ENCODE data around the gene HYAL3. TPM values are rescaled to one million over a fixed set of nuclear protein-coding genes. Genes with fewer than 3 reads are reported as not detected.
A peak's percentile ranks its signal among the peaks of the same experiment; 100 is the strongest.
"Not testable (repeated sequence)": the region's sequence is repeated elsewhere in the genome, so short reads cannot be mapped to it uniquely, and the experiment has no call there.

The HYAL3 gene
- total and polyA plus RNA-seq, 5 donors from 2014 or later: 1.8 to 8.3 (median 3.3) TPM

DNA sequence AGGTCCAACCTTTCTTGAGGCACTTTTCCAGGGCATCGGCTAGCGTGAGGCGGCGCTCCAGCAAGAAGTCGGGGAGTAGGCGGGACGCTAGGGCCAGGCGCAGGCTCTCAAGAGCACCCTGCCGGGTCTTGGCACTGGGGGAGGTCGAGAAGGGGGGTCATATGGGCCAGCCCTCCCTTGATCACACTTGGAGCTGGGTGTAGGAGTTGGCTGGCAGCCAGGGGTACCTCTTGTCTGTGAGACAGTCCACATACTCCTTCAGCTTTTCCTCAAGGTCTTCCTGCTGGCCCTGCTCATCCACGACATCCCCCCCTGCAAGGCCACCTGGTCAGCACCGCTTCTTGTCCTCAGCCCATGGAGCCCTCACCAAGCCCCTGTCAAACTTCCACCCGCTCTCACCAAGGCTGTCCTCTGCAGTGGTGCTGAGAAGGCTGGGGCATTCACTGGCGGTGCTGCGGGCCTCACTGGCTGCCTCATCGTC lies 9.0 kb downstream of the HYAL3 start:
- peak overlapping the region; percentile 44 to 62 (median 60) for H3K4me3 Mint-ChIP-seq
- H3K27ac Mint-ChIP-seq: no peak overlapping the region
- no peak for ATAC-seq (ENCODE audit: low read depth in 2 of 2)

GRCh38 chr3:50289130-50289529 lies 10.1 kb downstream of the HYAL3 start:
- no peak for DNase-seq
- Histone ChIP-seq H3K36me3 (ENCODE audit: control insufficient read depth, insufficient read depth, low read length) (peaks cover 34% of the 10 kb centered on the region), H3K9me3 (ENCODE audit: control insufficient read depth in 2 of 2, low read length in 2 of 2) (no peaks in the 10 kb centered on the region), H3K4me3 (ENCODE audit: low read depth, low read length) (no peak overlapping the region), H3K4me1 (ENCODE audit: control insufficient read depth, insufficient read depth, low read length, poor library complexity, severe bottlenecking) (peaks cover 15% of the 10 kb centered on the region), H3K27ac (ENCODE audit: insufficient read depth, low read length, poor library complexity, severe bottlenecking) (no peak overlapping the region), H3K27me3 (ENCODE audit: control insufficient read depth, insufficient read depth, low read length) (no peaks in the 10 kb centered on the region)
- H3K4me1 Mint-ChIP-seq: peaks cover 0 to 21% (median 12%) of the 10 kb centered on the region in 4 donors
- peak overlapping the region in 2 of 4 donors; percentile 21 to 62 for H3K4me3 Mint-ChIP-seq
- H3K36me3 Mint-ChIP-seq: peaks cover 4% of the 10 kb centered on the region
- no peak for ATAC-seq (ENCODE audit: low read depth in 2 of 2)
- no peaks in the 10 kb centered on the region for H3K9me3 Mint-ChIP-seq
- H3K27ac Mint-ChIP-seq: no peak overlapping the region
- H3K27me3 Mint-ChIP-seq: no peaks in the 10 kb centered on the region

More for the DNA sequence above, 9.0 kb downstream of the HYAL3 start:
- Histone ChIP-seq H3K4me3 (ENCODE audit: low read depth, low read length) (no peak overlapping the region), H3K4me1 (ENCODE audit: control insufficient read depth, insufficient read depth, low read length, poor library complexity, severe bottlenecking) (peaks cover 15% of the 10 kb centered on the region), H3K27ac (ENCODE audit: insufficient read depth, low read length, poor library complexity, severe bottlenecking) (no peak overlapping the region), H3K9me3 (ENCODE audit: control insufficient read depth in 2 of 2, low read length in 2 of 2) (no peaks in the 10 kb centered on the region), H3K36me3 (ENCODE audit: control insufficient read depth, insufficient read depth, low read length) (peaks cover 34% of the 10 kb centered on the region), H3K27me3 (ENCODE audit: control insufficient read depth, insufficient read depth, low read length) (no peaks in the 10 kb centered on the region)
- H3K9me3 Mint-ChIP-seq: no peaks in the 10 kb centered on the region
- no peaks in the 10 kb centered on the region for H3K27me3 Mint-ChIP-seq
- no peak for DNase-seq
- peaks cover 0 to 21% (median 12%) of the 10 kb centered on the region in 4 donors for H3K4me1 Mint-ChIP-seq
- H3K36me3 Mint-ChIP-seq: peaks cover 4% of the 10 kb centered on the region

- Histone ChIP-seq H3K27ac (ENCODE audit: insufficient read depth, low read length, poor library complexity, severe bottlenecking) (no peak overlapping the region), H3K27me3 (ENCODE audit: control insufficient read depth, insufficient read depth, low read length) (no peaks in the 10 kb centered on the region), H3K4me1 (ENCODE audit: control insufficient read depth, insufficient read depth, low read length, poor library complexity, severe bottlenecking) (peaks cover 15% of the 10 kb centered on the region), H3K9me3 (ENCODE audit: control insufficient read depth in 2 of 2, low read length in 2 of 2) (no peaks in the 10 kb centered on the region), H3K36me3 (ENCODE audit: control insufficient read depth, insufficient read depth, low read length) (peaks cover 34% of the 10 kb centered on the region), H3K4me3 (ENCODE audit: low read depth, low read length) (no peak overlapping the region)
- H3K4me1 Mint-ChIP-seq: peaks cover 0 to 21% (median 10%) of the 10 kb centered on the region in 4 donors
- H3K27me3 Mint-ChIP-seq: no peaks in the 10 kb centered on the region
- ATAC-seq (ENCODE audit: low read depth in 2 of 2) (no peak), DNase-seq (no peak)
- H3K4me3 Mint-ChIP-seq: peak overlapping the region in 1 of 4 donors; percentile 62
- H3K27ac Mint-ChIP-seq: no peak overlapping the region
- H3K36me3 Mint-ChIP-seq: peaks cover 4% of the 10 kb centered on the region
- H3K9me3 Mint-ChIP-seq: no peaks in the 10 kb centered on the region
Observed at GRCh38 chr3:50288387-50289007, 10.7 kb downstream of the HYAL3 start.

DNA sequence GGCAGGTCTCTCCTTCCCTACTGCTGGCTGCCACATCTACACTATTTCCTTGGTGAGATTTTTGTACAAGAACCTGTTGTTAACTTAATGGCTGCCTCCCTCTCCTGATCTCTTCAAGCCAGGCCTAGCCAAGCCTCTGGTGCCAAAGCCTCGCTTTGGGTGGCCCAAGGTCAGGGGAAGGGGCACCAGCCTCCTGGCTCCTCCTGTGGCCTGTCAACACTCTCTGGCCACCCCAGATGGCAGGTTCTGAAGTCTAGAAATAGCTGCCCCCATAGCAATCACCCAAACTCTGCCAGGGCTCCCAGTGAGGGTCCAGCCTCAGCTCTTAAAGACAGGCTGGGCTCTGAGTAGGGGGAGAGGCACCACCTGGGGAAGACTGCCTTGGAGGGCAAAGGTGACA lies 11.9 kb downstream of the HYAL3 start:
- Mint-ChIP-seq H3K4me3 (peak overlapping the region in 2 of 4 donors; percentile 25 to 81), H3K36me3 (peaks cover 4% of the 10 kb centered on the region), H3K27ac (no peak overlapping the region), H3K27me3 (no peaks in the 10 kb centered on the region), H3K4me1 (peaks cover 0 to 13% (median 3%) of the 10 kb centered on the region in 4 donors), H3K9me3 (no peaks in the 10 kb centered on the region)
- Histone ChIP-seq H3K9me3 (ENCODE audit: control insufficient read depth in 2 of 2, low read length in 2 of 2) (no peaks in the 10 kb centered on the region), H3K27me3 (ENCODE audit: control insufficient read depth, insufficient read depth, low read length) (no peaks in the 10 kb centered on the region), H3K4me1 (ENCODE audit: control insufficient read depth, insufficient read depth, low read length, poor library complexity, severe bottlenecking) (peaks cover 9% of the 10 kb centered on the region), H3K4me3 (ENCODE audit: low read depth, low read length) (no peak overlapping the region), H3K36me3 (ENCODE audit: control insufficient read depth, insufficient read depth, low read length) (peaks cover 34% of the 10 kb centered on the region), H3K27ac (ENCODE audit: insufficient read depth, low read length, poor library complexity, severe bottlenecking) (no peak overlapping the region)
- DNase-seq (no peak), ATAC-seq (ENCODE audit: low read depth in 2 of 2) (no peak)

GRCh38 chr3:50286322-50287227 lies 12.6 kb downstream of the HYAL3 start:
- H3K36me3 Mint-ChIP-seq: peaks cover 4% of the 10 kb centered on the region
- no peak overlapping the region for H3K27ac Mint-ChIP-seq
- no peak overlapping the region for H3K27ac ChIP-seq (ENCODE audit: insufficient read depth, low read length, poor library complexity, severe bottlenecking)
- H3K27me3 Mint-ChIP-seq: no peaks in the 10 kb centered on the region
- ATAC-seq (ENCODE audit: low read depth in 2 of 2): no peak
- no peaks in the 10 kb centered on the region for H3K27me3 ChIP-seq (ENCODE audit: control insufficient read depth, insufficient read depth, low read length)
- peaks cover 0 to 11% (median 2%) of the 10 kb centered on the region in 4 donors for H3K4me1 Mint-ChIP-seq
- peaks cover 34% of the 10 kb centered on the region for H3K36me3 ChIP-seq (ENCODE audit: control insufficient read depth, insufficient read depth, low read length)
- H3K4me3 Mint-ChIP-seq: no peak overlapping the region
- H3K9me3 ChIP-seq (ENCODE audit: control insufficient read depth in 2 of 2, low read length in 2 of 2): no peaks in the 10 kb centered on the region
- peaks cover 5% of the 10 kb centered on the region for H3K4me1 ChIP-seq (ENCODE audit: control insufficient read depth, insufficient read depth, low read length, poor library complexity, severe bottlenecking)
- no peak overlapping the region for H3K4me3 ChIP-seq (ENCODE audit: low read depth, low read length)
- no peak for DNase-seq
- H3K9me3 Mint-ChIP-seq: no peaks in the 10 kb centered on the region

DNA sequence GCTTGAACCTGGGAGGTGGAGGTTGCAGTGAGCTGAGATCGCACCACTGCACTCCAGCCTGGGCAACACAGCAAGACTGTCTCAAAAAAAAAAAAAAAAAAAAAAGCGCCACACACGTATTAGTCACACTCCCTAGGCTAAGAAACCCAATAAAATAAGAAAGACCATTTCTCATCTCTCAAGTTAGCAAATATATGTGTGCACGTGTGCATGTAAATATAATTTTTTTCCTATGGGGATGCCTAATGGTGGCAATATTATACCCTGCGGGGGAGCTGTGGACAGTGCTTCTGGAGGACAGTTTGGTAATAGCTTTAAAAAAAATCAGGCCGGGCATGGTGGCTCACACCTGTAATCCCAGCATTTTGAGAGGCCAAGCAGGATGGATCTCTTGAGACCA lies 15.1 kb downstream of the HYAL3 start:
- ATAC-seq (ENCODE audit: low read depth in 2 of 2); H3K27ac ChIP-seq (ENCODE audit: insufficient read depth, low read length, poor library complexity, severe bottlenecking); H3K4me3 ChIP-seq (ENCODE audit: low read depth, low read length); H3K9me3 ChIP-seq (ENCODE audit: control insufficient read depth in 2 of 2, low read length in 2 of 2); H3K9me3 Mint-ChIP-seq; H3K4me1 Mint-ChIP-seq; H3K27me3 Mint-ChIP-seq; H3K4me3 Mint-ChIP-seq; H3K4me1 ChIP-seq (ENCODE audit: control insufficient read depth, insufficient read depth, low read length, poor library complexity, severe bottlenecking); DNase-seq; H3K27ac Mint-ChIP-seq; H3K27me3 ChIP-seq (ENCODE audit: control insufficient read depth, insufficient read depth, low read length); H3K36me3 Mint-ChIP-seq: not testable (repeated sequence)
- peaks cover 21% of the 10 kb centered on the region for H3K36me3 ChIP-seq (ENCODE audit: control insufficient read depth, insufficient read depth, low read length)

DNA sequence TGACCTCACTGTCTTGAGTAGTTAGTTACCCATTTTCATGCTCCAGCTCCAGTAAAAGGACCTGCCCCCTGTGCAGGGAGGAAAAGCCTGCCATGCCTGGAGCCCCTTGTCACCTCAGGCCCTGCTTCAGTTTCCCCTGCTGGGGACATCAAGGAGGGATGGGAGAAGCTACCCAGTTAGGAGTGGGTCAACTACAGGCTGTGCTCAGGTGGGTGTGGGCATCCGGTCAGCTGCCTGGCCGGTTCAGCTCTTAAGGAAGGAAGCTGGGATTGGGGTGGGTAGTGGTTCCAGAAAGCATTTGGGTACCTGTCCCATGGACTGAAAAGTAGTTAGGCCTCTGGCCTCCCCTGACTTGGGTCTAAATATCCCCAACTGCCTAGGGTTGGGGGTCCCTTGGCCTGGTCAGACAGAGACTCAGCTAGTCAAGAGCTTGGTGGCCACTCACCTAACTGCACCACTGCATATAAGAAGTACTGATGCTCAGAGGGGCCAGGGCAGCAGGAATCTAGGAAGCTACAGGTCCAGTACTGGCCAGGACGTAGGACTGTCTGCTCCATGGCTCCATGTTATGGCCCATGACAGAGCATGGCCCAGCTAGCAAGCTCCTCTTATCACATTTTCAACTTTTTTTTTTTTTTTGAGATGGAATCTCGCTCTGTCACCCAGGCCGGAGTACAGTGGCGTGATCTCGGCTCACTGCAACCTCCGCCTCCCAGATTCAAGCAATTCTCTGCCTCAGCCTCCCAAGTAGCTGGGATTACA lies 19.8 kb downstream of the HYAL3 start:
- H3K4me1 ChIP-seq (ENCODE audit: control insufficient read depth, insufficient read depth, low read length, poor library complexity, severe bottlenecking): peaks cover 16% of the 10 kb centered on the region
- no peak overlapping the region for H3K4me3 ChIP-seq (ENCODE audit: low read depth, low read length)
- H3K4me1 Mint-ChIP-seq: peaks cover 0 to 16% (median 2%) of the 10 kb centered on the region in 4 donors
- DNase-seq (no peak), ATAC-seq (ENCODE audit: low read depth in 2 of 2) (no peak)
- H3K36me3 Mint-ChIP-seq: no peaks in the 10 kb centered on the region
- H3K4me3 Mint-ChIP-seq: no peak overlapping the region
- no peak overlapping the region for H3K27ac Mint-ChIP-seq
- no peaks in the 10 kb centered on the region for H3K36me3 ChIP-seq (ENCODE audit: control insufficient read depth, insufficient read depth, low read length)
- H3K9me3 ChIP-seq (ENCODE audit: control insufficient read depth in 2 of 2, low read length in 2 of 2): no peaks in the 10 kb centered on the region
- H3K27ac ChIP-seq (ENCODE audit: insufficient read depth, low read length, poor library complexity, severe bottlenecking): no peak overlapping the region
- peaks cover 31% of the 10 kb centered on the region for H3K27me3 Mint-ChIP-seq
- peaks cover 5% of the 10 kb centered on the region for H3K27me3 ChIP-seq (ENCODE audit: control insufficient read depth, insufficient read depth, low read length)
- H3K9me3 Mint-ChIP-seq: no peaks in the 10 kb centered on the region

All from CD4-positive, CD25-positive, alpha-beta regulatory T cell (primary cell).